Activated CD8-positive, alpha-beta memory T cell treated with anti-CD3 and anti-CD28 coated beads, Interleukin-2, amount 50 U/mL, for 1 hour (primary cell): ENCODE results near the gene MICAL2.

Experiments
- DNase-seq: peaks from one replicate; pipeline ENCODE4 v3.0.0-alpha.2; 2020; ENCODE audit errors: extremely low read depth

MICAL2 gene

DNA sequence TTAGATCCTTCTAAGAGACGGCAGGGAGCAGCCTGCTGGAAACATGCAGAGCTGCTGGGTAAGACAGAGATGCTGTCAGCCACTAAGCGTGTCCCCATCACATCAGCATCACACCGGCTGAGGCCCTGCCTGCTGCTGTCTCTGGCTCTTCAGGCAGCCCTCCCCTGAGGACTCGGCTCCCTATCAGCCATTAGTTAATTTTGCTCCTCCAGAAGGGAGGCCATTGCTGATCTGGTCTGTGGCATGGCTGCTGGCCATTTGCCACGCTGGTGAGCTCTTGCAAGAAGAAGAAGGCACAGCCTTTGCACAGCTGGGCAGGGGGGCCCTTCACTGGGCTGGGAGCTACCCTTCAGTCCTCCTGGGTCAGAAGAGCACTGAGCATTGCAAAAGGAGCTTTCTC is 135.8 kb downstream of the MICAL2 start:
- DNase-seq = no peak

DNA sequence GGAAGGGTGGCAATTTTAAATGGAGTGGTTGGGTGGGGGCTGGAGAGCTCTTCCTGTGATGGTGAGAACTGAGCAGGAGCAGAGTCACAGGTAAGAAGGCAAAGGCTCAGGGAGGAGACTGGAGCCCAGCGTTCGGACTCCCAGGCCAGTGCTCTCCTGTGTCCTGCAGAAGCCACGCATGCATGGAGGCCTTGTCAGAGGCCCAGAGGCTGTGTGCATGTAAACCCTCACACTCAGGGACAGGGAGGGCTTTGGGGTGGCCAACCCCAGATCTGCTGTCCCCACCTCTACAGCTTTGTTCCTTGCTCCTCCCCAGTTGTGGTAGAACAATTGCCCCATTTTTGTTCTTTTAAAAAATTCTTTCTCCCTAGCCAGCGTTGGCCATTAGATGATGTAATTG is 136.6 kb downstream of the MICAL2 start:
- DNase-seq = no peak

DNA sequence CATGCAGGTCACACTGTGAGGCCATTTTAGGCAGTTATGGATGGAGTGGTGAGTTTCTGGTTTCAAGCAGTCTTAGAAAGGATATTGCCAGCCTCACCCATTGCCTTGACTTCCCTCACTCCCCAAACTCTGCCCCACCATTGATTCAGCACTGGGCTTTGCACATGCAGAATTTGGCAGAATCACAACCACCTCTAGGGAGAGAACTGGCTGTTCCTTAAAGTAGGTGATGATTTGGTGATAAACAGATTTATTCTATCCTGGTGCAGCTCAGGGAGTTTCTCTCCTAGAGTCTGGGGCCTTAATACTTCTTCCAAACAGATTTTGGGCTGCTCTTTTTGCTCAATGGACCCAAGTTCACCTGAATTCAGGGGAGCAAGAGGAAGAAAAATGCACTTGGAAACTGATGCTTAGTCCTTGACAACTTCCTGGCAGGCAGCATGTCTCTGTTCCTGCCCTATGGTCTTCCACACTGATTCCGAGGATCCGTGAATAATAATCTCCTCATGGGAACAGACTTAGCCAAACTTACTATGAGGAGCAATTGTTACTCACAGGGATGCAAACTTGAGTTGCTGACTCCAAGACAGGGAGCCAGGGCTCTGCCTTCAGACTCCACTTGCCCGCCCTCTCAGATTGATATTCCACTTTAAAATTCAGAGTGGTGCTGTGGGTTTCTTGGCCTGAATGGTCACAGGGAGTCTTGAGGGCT is 137.3 kb downstream of the MICAL2 start:
- no peak for DNase-seq

DNA sequence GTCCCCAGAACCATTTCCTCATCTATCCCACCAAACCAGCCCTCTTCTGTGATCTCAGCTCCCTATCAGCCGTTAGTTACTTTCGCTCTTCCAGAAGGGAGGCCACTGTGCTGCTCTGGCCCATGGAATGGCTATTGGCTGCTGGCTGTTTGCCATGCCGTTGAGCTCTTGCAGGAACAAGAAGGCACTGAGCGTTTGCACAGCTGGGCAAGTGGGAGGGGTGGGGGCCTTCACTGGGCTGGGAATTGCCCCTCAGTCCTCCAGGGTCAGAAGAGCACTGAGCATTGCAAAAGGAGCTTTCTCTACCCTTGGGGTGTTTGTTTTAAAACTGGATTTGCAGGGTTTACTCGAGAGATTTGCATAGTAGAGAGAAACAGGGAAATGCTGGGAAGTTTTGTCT is 137.9 kb downstream of the MICAL2 start:
- no peak for DNase-seq

DNA sequence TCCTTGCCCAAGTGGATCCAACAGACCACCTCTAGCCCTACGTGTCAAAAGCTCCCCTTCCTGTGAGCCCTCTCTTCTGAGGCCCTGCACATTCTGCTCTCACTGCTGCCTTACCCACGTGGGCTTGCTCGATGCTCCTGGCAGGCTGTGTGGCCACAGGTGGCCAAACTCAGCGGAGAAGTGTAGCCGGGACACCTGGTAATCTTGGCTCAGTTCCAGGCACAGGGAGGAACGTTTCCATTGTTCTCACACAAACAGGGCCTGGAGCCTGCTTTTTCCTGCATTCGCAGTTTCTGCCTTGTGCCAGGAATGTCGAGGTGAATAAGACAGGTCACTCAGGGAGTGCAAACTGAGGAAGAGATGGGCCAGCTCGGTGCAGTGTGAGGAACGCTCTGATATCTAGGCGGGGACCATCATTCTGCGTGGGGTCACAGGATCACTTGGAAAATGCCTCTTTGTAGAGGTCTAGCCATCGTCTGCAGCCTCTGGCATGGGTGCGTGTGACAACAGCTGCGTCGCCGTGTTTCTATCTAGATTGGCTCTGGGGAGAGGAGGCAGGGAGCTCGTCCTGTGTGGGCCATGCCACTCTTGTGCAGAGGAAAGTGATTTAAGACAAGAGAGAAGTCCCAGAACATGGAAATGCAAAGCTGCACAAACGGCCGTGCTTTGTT is 139.3 kb downstream of the MICAL2 start:
- DNase-seq = no peak

DNA sequence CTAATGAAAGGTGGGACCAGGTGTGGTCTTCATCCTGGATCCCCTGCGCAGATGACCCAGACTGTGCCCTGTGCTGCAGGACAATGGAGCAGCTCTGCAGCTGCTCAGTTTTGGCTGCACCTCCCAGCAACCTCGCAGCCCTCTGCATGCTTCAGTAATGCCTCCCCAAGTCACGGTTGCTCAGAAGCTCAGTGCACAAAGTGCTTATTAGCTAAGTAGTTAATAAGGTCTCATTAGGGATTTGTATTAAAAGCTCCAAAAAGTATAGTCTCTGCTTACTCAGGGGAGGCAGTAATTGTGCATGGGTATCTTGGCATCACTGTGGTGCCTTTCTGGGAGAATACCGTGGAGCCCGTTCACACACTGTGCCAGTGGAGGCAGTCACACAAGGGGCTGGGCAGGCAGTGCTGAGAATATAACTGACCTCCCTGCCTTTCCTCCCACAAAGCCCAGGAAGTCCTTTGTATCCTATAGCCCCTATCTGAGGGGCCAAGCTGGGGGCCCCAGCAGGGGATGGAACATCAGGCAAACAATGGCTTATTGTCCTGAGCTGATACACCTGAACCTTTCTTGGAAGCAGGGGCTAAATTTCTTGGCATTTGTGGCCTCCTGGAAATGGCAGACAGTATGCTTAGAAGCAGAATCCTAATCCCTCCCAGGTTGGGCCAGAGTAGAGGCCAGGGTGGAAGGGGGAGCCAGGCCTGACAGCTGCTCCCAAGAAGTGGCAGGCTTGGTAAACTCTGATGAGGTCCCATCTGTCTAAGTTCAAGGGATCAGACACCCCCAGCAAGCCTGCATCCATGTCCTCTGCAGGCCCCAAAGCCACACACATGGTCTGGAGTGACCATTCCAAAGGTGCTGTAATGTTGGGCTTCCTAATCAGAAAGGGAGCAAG is 141.5 kb downstream of the MICAL2 start:
- DNase-seq = no peak

DNA sequence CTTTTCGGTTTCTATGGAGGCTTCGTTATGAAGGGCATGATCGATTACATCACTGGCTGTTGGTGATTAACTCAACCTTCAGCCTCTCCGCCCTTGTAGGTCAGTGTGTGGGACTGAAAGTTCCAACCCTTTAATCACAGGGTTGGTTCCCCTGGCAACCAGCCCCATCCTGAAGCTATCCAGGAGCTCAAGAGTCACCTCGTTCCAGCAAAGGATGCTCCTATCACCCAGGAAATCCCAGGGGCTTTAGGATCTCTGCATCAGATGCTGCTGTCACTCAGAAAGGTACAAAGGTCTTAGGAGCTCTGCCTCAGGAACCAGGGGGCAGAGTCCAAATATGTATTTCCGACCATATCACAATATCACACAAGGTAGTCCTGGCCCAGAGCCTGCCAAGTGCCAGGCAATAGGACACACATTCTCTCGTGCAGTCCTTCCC is 143.5 kb downstream of the MICAL2 start:
- DNase-seq = no peak

DNA sequence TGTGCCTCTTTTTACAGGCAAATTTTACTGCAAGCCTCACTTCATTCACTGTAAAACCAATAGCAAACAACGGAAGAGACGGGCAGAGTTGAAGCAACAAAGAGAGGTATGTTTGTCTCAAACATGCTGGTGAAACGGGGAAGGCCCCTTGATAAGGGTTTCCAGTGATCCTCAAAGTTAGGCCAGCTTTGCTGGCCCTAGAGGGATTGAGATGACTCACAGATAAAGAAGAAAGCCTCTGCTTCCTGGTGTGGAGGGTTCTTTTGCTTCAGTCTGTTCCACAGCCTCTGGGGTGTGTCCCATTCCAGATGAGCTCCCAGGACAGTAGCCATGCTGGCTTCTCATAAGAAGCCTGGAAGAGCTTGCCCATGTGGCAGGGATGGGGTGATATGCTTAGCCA is 148.1 kb downstream of the MICAL2 start:
- DNase-seq = no peak

DNA sequence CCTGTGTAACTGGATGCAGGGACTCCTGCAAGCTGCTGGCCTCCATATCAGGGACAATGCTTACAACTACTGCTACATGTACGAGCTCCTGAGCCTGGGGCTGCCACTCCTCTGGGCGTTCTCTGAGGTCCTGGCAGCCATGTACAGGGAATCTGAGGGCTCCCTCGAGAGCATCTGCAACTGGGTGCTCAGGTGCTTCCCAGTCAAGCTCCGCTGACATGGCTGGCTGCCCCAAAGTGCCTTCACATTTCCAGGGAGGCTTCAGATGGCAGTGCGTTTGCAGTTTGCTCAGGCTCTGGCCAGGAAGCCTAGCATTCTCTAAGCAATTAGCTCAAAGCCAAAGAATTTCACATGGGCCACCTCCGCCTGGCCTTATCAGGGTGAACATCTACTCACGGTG is 149.6 kb downstream of the MICAL2 start:
- DNase-seq = no peak

DNA sequence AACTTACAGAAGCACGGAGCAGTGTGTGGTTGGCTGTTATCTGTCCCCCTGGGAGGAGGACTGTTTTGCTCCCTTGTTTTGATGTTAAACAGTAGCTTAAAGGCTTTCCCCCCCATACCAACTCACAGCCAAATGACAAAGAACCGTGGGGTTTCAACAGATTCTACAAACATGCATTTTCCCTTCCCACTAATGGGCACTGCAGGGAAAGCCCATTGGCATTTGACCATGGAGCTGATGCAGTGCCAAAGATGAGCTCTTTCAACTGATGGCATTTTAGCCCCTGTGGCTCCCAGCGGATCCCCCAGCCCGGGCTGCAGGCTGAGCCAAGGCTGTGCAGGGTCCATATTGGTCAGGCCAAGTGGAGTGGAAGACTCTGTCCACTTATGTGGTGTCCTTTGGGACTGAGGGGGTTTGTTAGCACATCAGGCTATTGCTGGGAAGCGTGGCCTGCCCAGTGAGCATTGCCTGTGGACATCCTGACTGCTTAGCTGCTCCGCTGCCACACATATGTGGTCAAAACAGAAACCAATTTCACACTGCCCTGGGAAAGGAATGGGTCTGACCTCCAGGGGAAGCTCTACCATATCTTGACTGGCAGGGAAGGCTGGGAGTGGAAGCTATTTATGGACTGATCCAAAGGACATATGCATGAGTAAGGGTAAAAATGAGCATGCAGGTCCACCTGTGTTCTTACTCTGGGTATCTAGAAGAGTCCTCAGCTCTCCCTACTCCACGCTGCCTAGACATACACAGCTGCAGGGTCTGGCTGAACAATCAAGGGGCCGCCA is 150.5 kb downstream of the MICAL2 start:
- no peak for DNase-seq

DNA sequence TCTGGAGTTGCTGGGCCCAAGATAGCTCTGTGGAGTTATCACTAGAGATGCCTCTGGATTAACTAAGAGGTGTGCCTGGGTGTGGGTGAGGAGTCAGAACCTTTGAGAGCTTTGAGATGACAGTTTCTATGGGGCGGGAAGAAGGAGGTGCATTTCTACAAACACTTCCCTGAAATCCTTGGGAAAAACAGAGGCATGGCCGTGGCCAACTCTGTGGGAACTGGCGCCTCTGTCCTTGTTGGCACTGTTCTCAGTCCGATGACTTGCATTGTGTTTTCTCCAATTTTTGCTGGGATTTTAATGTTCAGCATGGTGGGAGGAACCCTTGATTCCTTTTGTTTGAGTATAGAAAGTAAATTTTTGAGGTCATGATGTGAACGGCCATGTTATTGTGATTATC is 151.2 kb downstream of the MICAL2 start:
- DNase-seq = no peak

DNA sequence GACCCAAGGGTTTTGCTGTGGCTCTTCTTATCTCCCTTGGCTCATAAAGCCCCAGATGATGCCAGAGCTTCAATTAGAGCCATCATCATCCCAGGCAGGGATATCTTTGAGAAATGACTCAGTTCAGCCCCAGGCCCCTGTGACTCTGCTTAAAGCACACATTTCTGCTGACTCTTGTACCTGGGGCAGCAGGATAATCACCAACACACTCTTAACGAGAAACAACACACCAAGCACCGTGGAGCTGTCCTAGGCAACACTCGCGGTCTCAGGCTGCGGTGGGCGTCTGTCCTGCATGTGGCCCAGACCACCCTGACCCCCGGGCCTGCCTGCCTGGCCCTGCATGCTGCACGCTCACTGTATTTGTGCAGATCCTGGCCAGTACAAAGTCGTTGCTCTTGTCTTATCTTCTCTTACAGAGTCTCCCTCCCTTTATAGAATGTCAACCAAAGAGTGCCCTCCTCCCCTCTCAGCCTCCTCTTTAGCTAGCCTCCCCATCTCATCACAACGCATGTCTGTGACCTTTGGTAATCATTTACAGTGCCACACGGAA is 152.8 kb downstream of the MICAL2 start:
- DNase-seq = no peak

DNA sequence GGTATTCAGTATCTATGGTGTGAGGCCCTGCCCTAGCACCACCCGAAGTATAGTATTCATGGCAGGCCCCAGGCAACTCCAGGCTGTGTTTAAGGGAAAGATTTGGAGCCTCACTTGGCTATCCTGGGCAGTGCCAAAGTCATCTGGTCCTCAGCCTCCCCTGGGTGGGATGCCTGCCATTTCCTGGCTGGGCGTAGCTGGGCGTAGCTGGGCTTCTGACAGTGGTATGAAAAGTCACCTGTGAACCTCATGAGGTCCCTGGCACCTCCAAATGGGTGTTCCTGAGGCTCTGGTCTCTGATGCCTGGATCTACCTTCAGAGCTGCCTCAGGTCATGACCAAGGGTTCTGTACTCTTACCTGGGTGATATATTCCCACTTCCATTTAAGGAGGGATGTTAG is 154.0 kb downstream of the MICAL2 start:
- no peak for DNase-seq

DNA sequence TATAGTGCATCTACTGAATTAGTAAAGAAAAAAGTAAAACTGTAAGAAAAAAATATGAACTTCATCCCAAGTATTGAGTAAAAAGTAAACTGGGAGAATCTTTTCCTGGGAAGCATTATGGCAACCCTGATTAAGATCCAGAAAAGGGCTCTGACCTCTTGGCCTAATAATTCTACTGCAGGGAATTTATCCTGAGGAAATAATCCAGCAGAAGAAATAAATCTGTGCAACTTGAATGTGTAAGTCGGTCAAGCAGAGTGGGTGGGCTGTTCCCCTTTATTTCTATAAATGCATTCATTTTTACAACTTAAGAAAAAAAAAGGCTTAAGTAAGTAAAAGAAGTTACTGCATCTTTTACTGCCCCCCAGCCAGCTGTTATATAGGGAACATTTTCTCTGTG is 155.7 kb downstream of the MICAL2 start:
- no peak for DNase-seq

DNA sequence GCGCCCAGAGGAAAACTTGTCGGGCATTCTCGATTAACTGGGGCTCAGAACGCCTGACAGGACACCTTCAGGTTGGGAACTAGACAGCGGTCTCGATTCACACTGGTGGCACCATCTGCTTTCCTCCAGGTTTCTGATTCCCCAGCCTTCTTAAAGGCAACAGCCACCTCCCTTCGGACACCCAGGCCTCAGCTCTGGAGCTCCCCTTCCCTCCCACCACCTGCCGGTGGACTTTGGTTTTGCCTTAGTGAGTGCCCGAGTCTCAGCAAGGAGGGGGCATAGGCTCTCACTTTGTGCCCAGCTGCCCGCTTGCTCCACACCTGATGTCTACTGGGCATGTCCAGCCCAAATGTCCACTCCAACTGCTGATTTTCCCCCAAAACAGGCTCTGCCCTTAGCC is 156.6 kb downstream of the MICAL2 start:
- DNase-seq = no peak

DNA sequence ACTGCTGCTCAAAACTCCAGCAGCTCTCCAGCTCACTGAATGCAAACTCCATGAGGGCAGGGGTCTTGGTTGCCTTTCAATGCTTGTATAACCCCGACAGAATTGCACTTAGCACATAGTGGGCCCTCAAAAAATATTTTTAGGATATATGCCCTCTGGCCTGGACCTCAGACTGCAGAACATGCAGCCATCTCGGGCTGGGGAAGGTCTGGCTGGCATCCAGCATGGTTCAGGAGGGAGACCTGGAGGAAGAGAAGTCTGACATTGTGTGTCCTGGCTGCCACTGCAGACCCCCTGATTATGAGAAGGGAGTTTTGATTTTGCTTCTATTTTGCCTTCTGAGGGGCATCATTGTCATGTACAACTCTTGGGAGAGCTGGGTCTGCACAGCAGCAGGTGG is 157.5 kb downstream of the MICAL2 start:
- no peak for DNase-seq

DNA sequence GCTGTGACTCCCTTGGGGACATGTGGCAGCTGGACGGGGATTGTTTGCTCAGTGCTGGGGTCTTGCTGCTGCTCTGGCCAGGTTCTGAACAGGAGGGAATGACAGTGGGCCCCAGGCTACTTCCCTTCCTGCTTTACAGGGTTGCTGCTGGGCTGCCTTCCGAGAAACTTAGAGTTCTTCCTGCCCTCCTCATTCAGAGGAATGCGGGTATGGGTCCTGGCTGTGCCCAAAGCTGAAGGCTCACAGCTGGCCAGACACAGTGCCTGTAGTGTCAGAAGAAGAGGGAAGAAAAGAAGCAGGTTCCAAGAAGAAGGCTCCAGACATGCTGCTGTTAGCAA is 158.7 kb downstream of the MICAL2 start:
- DNase-seq = no peak

DNA sequence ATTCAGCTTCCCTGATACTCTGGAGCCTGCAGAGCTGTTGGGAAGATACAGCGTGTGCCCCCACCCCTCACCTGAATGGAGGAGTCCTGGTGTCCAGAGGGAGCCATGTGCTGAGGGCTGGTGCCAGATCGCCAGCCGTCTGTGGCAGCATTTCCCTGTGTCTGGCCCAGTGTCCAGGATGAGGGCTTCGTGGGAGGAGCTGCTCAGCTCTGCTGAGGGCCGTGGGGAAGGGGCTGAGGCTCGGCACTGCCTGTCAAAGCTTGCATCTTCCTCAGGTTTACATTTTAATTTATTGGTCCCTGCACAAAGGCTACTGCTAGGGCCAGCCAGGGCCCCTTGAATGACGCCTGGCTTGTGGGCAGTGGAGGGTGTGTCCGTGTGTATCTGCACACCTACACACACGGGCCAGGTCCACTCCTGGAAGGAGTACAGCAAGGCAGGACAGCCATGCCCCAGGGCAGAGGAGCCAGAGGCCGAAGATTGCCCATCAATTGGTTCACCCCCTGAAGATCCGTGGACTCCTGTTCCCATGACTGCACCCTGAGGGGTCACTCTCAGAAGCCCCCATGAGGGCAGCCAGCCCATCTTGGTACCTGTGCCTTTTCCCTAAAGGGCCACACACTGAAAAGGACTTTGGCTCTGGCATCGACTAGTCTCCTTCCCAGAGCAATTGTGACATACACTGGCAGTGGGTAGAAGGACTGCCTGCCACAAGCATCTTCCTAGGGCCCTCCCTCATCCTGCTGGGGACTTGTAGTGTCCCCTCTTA is 159.2 kb downstream of the MICAL2 start:
- no peak for DNase-seq

DNA sequence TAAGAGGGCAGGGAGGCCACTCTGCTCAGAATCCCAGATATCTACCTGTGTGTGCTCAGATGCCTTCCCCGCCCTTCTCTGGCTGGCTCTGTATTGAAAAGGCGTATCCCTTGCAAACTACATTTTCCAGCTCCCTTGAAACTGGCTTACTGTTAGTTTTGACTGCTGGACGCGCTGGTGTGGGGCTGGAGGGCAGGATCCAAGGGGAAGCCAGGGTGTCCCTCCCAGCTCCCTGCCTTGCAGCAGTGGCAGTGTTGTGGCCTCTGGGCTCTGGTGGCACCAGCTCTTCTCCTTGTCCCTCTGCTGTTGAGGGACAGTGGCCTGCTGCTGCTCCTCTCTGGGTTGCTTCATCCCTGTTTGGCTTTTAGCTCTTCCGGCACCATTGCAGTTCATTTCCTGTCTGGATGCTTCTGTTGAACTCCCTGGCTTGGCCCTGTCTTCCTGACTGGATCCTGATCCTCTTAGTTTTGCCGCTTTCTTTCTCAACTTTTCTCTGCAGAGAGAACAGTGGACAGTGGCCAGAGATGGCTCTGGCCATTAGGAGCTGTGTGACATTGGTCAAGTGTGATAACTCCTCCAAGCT is 159.9 kb downstream of the MICAL2 start:
- no peak for DNase-seq

DNA sequence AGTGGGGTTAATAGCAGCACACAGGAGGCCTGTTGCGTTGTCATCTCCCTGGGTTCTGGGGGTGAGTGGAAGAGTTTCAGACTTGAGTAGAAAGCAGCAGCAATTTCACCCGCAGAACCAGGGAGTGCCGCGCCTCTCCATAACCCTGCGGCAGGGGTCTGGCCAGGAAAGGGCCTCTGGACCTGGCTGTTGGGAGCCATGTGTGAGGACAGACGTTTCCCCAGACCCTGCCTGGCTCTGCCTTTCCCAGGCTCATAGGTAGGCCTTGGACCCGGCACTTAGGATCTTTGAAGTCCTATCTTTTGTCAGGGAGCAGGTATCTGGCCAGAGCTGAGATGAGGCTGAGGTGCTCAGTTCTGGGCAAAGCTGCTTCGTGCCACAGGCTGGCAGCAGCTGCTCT is 160.4 kb downstream of the MICAL2 start:
- DNase-seq = no peak

DNA sequence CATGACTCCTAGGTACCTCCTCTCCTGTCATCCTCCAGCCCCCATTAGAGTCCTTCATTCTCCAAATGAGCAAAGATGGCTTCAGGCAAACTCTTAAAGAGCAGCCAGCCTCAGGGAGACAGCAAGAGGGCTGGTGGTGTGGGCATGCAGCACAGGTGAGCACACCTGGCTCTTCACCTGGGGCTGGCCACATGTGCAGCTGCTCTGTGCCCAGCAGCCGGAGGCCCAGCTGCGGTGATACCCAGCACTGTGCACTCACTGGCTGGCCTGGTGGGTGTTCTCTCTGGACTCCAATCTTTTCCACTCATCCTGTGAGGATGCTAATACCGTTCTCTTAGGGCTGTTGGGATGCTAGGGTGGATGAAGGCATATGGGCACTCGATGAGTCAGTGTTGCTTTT is 160.9 kb downstream of the MICAL2 start:
- DNase-seq = no peak
